ENCODE results near the gene FCN2.

DNA sequence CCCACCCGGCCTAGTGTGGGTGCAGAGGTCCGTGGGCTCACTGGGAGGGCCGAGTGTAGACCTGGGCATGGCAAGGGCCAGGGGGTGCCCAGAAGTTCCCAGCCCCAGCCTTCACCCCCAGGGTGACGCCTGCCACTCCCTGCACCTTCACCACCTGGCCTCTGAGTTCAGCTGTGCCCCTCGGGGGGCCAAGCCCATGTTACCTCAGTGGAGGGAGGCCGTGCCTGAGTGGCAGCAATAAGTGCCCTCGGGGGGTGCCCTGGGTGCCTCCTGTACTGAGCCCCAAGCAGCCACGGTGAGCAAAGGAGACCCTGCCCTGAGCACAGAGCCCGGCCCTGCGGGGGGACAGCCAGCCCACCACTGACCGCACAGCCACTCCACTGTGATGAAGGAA is 10.3 kb upstream of the FCN2 start:
- TF ChIP-seq, protein P1, sequence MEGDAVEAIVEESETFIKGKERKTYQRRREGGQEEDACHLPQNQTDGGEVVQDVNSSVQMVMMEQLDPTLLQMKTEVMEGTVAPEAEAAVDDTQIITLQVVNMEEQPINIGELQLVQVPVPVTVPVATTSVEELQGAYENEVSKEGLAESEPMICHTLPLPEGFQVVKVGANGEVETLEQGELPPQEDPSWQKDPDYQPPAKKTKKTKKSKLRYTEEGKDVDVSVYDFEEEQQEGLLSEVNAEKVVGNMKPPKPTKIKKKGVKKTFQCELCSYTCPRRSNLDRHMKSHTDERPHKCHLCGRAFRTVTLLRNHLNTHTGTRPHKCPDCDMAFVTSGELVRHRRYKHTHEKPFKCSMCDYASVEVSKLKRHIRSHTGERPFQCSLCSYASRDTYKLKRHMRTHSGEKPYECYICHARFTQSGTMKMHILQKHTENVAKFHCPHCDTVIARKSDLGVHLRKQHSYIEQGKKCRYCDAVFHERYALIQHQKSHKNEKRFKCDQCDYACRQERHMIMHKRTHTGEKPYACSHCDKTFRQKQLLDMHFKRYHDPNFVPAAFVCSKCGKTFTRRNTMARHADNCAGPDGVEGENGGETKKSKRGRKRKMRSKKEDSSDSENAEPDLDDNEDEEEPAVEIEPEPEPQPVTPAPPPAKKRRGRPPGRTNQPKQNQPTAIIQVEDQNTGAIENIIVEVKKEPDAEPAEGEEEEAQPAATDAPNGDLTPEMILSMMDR (IDR thresholded peaks at IDR 0.05; ENCODE audit: low read length) = no peak
- TF ChIP-seq EZH2 (IDR thresholded peaks at IDR 0.05; ENCODE audit: borderline replicate concordance, low read length) = no peak
